Adrenal gland (tissue), 5 donors: ENCODE results near the gene MDN1.

Source experiments
- POLR2A ChIP-seq, 2 donors: fragments of 450-650 bp; IDR thresholded peaks; one replicate each; pipeline ENCODE4 v1.6.1; 2017; ENCODE audit warnings: antibody characterized with exemption in 2 of 2, mild to moderate bottlenecking in 2 of 2, moderate library complexity in 1 of 2
- TF ChIP-seq, protein P1 (sequence below), 6 experiments: fragments of 450-650 bp in 4 of 6; fragments of 200-600 bp in 2 of 6; sonication (generic) in 1 of 6; IDR thresholded peaks; 1 replicate in 5 of 6; 2 replicates in 1 of 6; pipeline versions ENCODE4 v1.5.1 to v1.8.0; 2016 to 2021; ENCODE audit warnings: antibody characterized with exemption in 6 of 6, mild to moderate bottlenecking in 2 of 6, moderate library complexity in 1 of 6
- donor health status: DM: no; HTN: no; CAD: no.

DNA sequence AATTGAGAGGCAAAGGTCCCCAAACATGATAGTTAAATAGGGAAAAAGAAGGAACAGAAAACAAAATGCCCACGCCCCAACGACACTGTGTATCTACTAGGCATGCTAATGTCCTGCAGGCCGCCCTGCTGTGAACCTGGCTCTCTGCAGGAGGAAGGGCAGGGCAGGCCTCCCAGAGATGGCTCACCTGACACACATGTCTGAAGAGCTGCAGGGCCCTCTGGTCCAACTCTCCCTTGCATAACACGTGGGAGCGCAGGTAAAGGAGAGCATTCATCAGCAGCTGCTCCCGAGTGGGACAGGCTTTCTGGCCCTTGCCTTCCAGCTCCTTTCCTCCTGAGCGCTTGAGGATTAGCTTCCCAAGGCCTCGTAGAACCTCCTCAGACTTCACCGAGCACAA is 127.3 kb downstream of the MDN1 start:
- TF ChIP-seq, protein P1, sequence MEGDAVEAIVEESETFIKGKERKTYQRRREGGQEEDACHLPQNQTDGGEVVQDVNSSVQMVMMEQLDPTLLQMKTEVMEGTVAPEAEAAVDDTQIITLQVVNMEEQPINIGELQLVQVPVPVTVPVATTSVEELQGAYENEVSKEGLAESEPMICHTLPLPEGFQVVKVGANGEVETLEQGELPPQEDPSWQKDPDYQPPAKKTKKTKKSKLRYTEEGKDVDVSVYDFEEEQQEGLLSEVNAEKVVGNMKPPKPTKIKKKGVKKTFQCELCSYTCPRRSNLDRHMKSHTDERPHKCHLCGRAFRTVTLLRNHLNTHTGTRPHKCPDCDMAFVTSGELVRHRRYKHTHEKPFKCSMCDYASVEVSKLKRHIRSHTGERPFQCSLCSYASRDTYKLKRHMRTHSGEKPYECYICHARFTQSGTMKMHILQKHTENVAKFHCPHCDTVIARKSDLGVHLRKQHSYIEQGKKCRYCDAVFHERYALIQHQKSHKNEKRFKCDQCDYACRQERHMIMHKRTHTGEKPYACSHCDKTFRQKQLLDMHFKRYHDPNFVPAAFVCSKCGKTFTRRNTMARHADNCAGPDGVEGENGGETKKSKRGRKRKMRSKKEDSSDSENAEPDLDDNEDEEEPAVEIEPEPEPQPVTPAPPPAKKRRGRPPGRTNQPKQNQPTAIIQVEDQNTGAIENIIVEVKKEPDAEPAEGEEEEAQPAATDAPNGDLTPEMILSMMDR (IDR thresholded peaks at IDR 0.05) = no peak
- no peak for TF ChIP-seq POLR2A (IDR thresholded peaks at IDR 0.05)
